ENCODE data around the gene VAV2. TPM values are rescaled to one million over a fixed set of nuclear protein-coding genes. Genes with fewer than 3 reads are reported as not detected.

The VAV2 gene
- polyA plus RNA-seq, 1 donor, result 48.4 TPM

- Histone ChIP-seq H3K9me3 (ENCODE audit: control insufficient read depth, low read depth, low read length) (no peaks in the 10 kb centered on the region), H3K4me3 (ENCODE audit: low read length) (no peak overlapping the region), H3K27me3 (ENCODE audit: control insufficient read depth, insufficient read depth, low read length) (no peaks in the 10 kb centered on the region), H3K4me1 (ENCODE audit: control insufficient read depth, insufficient read depth, low read length) (no peaks in the 10 kb centered on the region), H3K36me3 (ENCODE audit: control insufficient read depth, insufficient read depth, low read length) (peaks cover 63% of the 10 kb centered on the region), H3K27ac (ENCODE audit: low read length) (no peak overlapping the region)
- DNase-seq, result no peak
- no CpG with 5 or more reads among the region's 28 CpGs for WGBS (ENCODE audit: insufficient coverage, low lambda C conversion rate)
These were observed 179.9 kb downstream of the VAV2 start for GRCh38 chr9:133812077-133812868.

GRCh38 chr9:133811471-133811870 lies 180.7 kb downstream of the VAV2 start:
- no CpG with 5 or more reads among the region's 13 CpGs for WGBS (ENCODE audit: insufficient coverage, low lambda C conversion rate)

GRCh38 chr9:133810556-133811195 lies 181.4 kb downstream of the VAV2 start:
- Histone ChIP-seq H3K4me3 (ENCODE audit: low read length) (no peak overlapping the region), H3K27ac (ENCODE audit: low read length) (no peak overlapping the region), H3K4me1 (ENCODE audit: control insufficient read depth, insufficient read depth, low read length) (no peaks in the 10 kb centered on the region), H3K27me3 (ENCODE audit: control insufficient read depth, insufficient read depth, low read length) (no peaks in the 10 kb centered on the region), H3K9me3 (ENCODE audit: control insufficient read depth, low read depth, low read length) (no peaks in the 10 kb centered on the region), H3K36me3 (ENCODE audit: control insufficient read depth, insufficient read depth, low read length) (peaks cover 75% of the 10 kb centered on the region)
- no CpG with 5 or more reads among the region's 23 CpGs for WGBS (ENCODE audit: insufficient coverage, low lambda C conversion rate)
- DNase-seq, result no peak

More at GRCh38 chr9:133811471-133811870, 180.7 kb downstream of the VAV2 start:
- DNase-seq, result no peak
- Histone ChIP-seq H3K4me1 (ENCODE audit: control insufficient read depth, insufficient read depth, low read length) (no peaks in the 10 kb centered on the region), H3K27me3 (ENCODE audit: control insufficient read depth, insufficient read depth, low read length) (no peaks in the 10 kb centered on the region), H3K36me3 (ENCODE audit: control insufficient read depth, insufficient read depth, low read length) (peaks cover 69% of the 10 kb centered on the region), H3K27ac (ENCODE audit: low read length) (no peak overlapping the region), H3K9me3 (ENCODE audit: control insufficient read depth, low read depth, low read length) (no peaks in the 10 kb centered on the region), H3K4me3 (ENCODE audit: low read length) (no peak overlapping the region)

- H3K36me3 ChIP-seq (ENCODE audit: control insufficient read depth, insufficient read depth, low read length), result peaks cover 80% of the 10 kb centered on the region
- WGBS (ENCODE audit: insufficient coverage, low lambda C conversion rate), result no CpG with 5 or more reads among the region's 7 CpGs
These were observed 182.8 kb downstream of the VAV2 start for GRCh38 chr9:133809335-133809734.

GRCh38 chr9:133807818-133808217 lies 184.3 kb downstream of the VAV2 start:
- DNase-seq, result no peak
- no CpG with 5 or more reads among the region's 13 CpGs for WGBS (ENCODE audit: insufficient coverage, low lambda C conversion rate)
- Histone ChIP-seq H3K36me3 (ENCODE audit: control insufficient read depth, insufficient read depth, low read length) (peaks cover 84% of the 10 kb centered on the region), H3K9me3 (ENCODE audit: control insufficient read depth, low read depth, low read length) (no peaks in the 10 kb centered on the region), H3K27ac (ENCODE audit: low read length) (no peak overlapping the region), H3K4me3 (ENCODE audit: low read length) (no peak overlapping the region), H3K27me3 (ENCODE audit: control insufficient read depth, insufficient read depth, low read length) (no peaks in the 10 kb centered on the region), H3K4me1 (ENCODE audit: control insufficient read depth, insufficient read depth, low read length) (no peaks in the 10 kb centered on the region)

More at GRCh38 chr9:133809335-133809734, 182.8 kb downstream of the VAV2 start:
- Histone ChIP-seq H3K4me1 (ENCODE audit: control insufficient read depth, insufficient read depth, low read length) (no peaks in the 10 kb centered on the region), H3K4me3 (ENCODE audit: low read length) (no peak overlapping the region), H3K9me3 (ENCODE audit: control insufficient read depth, low read depth, low read length) (no peaks in the 10 kb centered on the region), H3K27ac (ENCODE audit: low read length) (no peak overlapping the region), H3K27me3 (ENCODE audit: control insufficient read depth, insufficient read depth, low read length) (no peaks in the 10 kb centered on the region)
- no peak for DNase-seq

- Histone ChIP-seq H3K4me3 (ENCODE audit: low read length) (no peak overlapping the region), H3K4me1 (ENCODE audit: control insufficient read depth, insufficient read depth, low read length) (no peaks in the 10 kb centered on the region), H3K27ac (ENCODE audit: low read length) (no peak overlapping the region), H3K9me3 (ENCODE audit: control insufficient read depth, low read depth, low read length) (no peaks in the 10 kb centered on the region), H3K27me3 (ENCODE audit: control insufficient read depth, insufficient read depth, low read length) (no peaks in the 10 kb centered on the region), H3K36me3 (ENCODE audit: control insufficient read depth, insufficient read depth, low read length) (peaks cover 83% of the 10 kb centered on the region)
- DNase-seq, result no peak
- no CpG with 5 or more reads among the region's 14 CpGs for WGBS (ENCODE audit: insufficient coverage, low lambda C conversion rate)
These were observed 185.1 kb downstream of the VAV2 start for GRCh38 chr9:133807037-133807436.

GRCh38 chr9:133806623-133807010 lies 185.5 kb downstream of the VAV2 start:
- H3K36me3 ChIP-seq (ENCODE audit: control insufficient read depth, insufficient read depth, low read length), result peaks cover 83% of the 10 kb centered on the region
- no peaks in the 10 kb centered on the region for H3K4me1 ChIP-seq (ENCODE audit: control insufficient read depth, insufficient read depth, low read length)
- H3K27me3 ChIP-seq (ENCODE audit: control insufficient read depth, insufficient read depth, low read length), result no peaks in the 10 kb centered on the region
- no CpG with 5 or more reads among the region's 17 CpGs for WGBS (ENCODE audit: insufficient coverage, low lambda C conversion rate)
- H3K27ac ChIP-seq (ENCODE audit: low read length), result no peak overlapping the region
- H3K9me3 ChIP-seq (ENCODE audit: control insufficient read depth, low read depth, low read length), result no peaks in the 10 kb centered on the region
- DNase-seq, result no peak
- no peak overlapping the region for H3K4me3 ChIP-seq (ENCODE audit: low read length)

- no CpG with 5 or more reads among the region's 32 CpGs for WGBS (ENCODE audit: insufficient coverage, low lambda C conversion rate)
- peaks cover 85% of the 10 kb centered on the region for H3K36me3 ChIP-seq (ENCODE audit: control insufficient read depth, insufficient read depth, low read length)
- no peaks in the 10 kb centered on the region for H3K27me3 ChIP-seq (ENCODE audit: control insufficient read depth, insufficient read depth, low read length)
- H3K9me3 ChIP-seq (ENCODE audit: control insufficient read depth, low read depth, low read length), result no peaks in the 10 kb centered on the region
- no peaks in the 10 kb centered on the region for H3K4me1 ChIP-seq (ENCODE audit: control insufficient read depth, insufficient read depth, low read length)
- H3K4me3 ChIP-seq (ENCODE audit: low read length), result no peak overlapping the region
- H3K27ac ChIP-seq (ENCODE audit: low read length), result no peak overlapping the region
- DNase-seq, result no peak
These were observed 186.1 kb downstream of the VAV2 start for GRCh38 chr9:133805876-133806622.

GRCh38 chr9:133804199-133804598 lies 187.9 kb downstream of the VAV2 start:
- no peaks in the 10 kb centered on the region for H3K27me3 ChIP-seq (ENCODE audit: control insufficient read depth, insufficient read depth, low read length)
- no peak for DNase-seq
- peaks cover 74% of the 10 kb centered on the region for H3K36me3 ChIP-seq (ENCODE audit: control insufficient read depth, insufficient read depth, low read length)
- H3K9me3 ChIP-seq (ENCODE audit: control insufficient read depth, low read depth, low read length), result no peaks in the 10 kb centered on the region
- WGBS (ENCODE audit: insufficient coverage, low lambda C conversion rate), result no CpG with 5 or more reads among the region's 17 CpGs
- no peak overlapping the region for H3K27ac ChIP-seq (ENCODE audit: low read length)
- H3K4me3 ChIP-seq (ENCODE audit: low read length), result no peak overlapping the region
- no peaks in the 10 kb centered on the region for H3K4me1 ChIP-seq (ENCODE audit: control insufficient read depth, insufficient read depth, low read length)

- Histone ChIP-seq H3K9me3 (ENCODE audit: control insufficient read depth, low read depth, low read length) (no peaks in the 10 kb centered on the region), H3K27ac (ENCODE audit: low read length) (no peak overlapping the region), H3K4me3 (ENCODE audit: low read length) (no peak overlapping the region), H3K27me3 (ENCODE audit: control insufficient read depth, insufficient read depth, low read length) (no peaks in the 10 kb centered on the region), H3K36me3 (ENCODE audit: control insufficient read depth, insufficient read depth, low read length) (peaks cover 72% of the 10 kb centered on the region), H3K4me1 (ENCODE audit: control insufficient read depth, insufficient read depth, low read length) (no peaks in the 10 kb centered on the region)
- WGBS (ENCODE audit: insufficient coverage, low lambda C conversion rate), result no CpG with 5 or more reads among the region's 13 CpGs
- DNase-seq, result no peak
These were observed 188.4 kb downstream of the VAV2 start for GRCh38 chr9:133803745-133804144.
